Liver (tissue), 9 donors: ENCODE measurements around the gene CNTN2. TPM values are rescaled to one million over a fixed set of nuclear protein-coding genes. Genes with fewer than 3 reads are reported as not detected.
A peak's percentile ranks its signal among the peaks of the same experiment; 100 is the strongest.

Experiments used
- DNase-seq: peaks from one replicate; pipeline ENCODE4 v3.0.0-alpha.2; 2017; ENCODE audit warnings: low spot score
- H3K27ac ChIP-seq, 2 donors: one replicate each; pipeline ENCODE4 v1.7.0; 2013; ENCODE audit warnings: inconsistent platforms in 2 of 2, low read length in 2 of 2, control low read depth in 1 of 2, low read depth in 1 of 2, mild to moderate bottlenecking in 1 of 2
- H3K27me3 ChIP-seq, 4 donors: one replicate each; pipeline versions ENCODE4 v1.6.1 to v1.7.0; 2013; ENCODE audit warnings: low read length in 3 of 4, inconsistent platforms in 1 of 4, mild to moderate bottlenecking in 1 of 4, moderate library complexity in 1 of 4; ENCODE audit not compliant: control insufficient read depth in 4 of 4, insufficient read depth in 4 of 4
- H3K36me3 ChIP-seq, 4 donors: one replicate each; pipeline versions ENCODE4 v1.6.1 to v1.7.0; 2013; ENCODE audit warnings: low read length in 3 of 4, mild to moderate bottlenecking in 3 of 4, low read depth in 1 of 4, moderate library complexity in 1 of 4; ENCODE audit not compliant: control insufficient read depth in 4 of 4, insufficient read depth in 3 of 4
- H3K4me1 ChIP-seq, 4 donors: one replicate each; pipeline versions ENCODE4 v1.6.1 to v1.7.0; 2013; ENCODE audit warnings: low read length in 3 of 4, mild to moderate bottlenecking in 3 of 4, moderate library complexity in 1 of 4; ENCODE audit not compliant: control insufficient read depth in 4 of 4, insufficient read depth in 4 of 4
- H3K4me3 ChIP-seq, 3 donors: one replicate each; pipeline versions ENCODE4 v1.6.1 to v1.7.0; 2013; ENCODE audit warnings: low read length in 3 of 3, control low read depth in 1 of 3, low read depth in 1 of 3, mild to moderate bottlenecking in 1 of 3
- H3K9ac ChIP-seq, 2 donors: one replicate each; pipeline ENCODE4 v1.7.0; 2013; ENCODE audit warnings: low read length in 2 of 2, mild to moderate bottlenecking in 2 of 2, moderate library complexity in 2 of 2, control low read depth in 1 of 2, low read depth in 1 of 2
- H3K9me3 ChIP-seq, 4 donors: one replicate each; pipeline versions ENCODE4 v1.6.1 to v1.7.0; 2013; ENCODE audit warnings: low read length in 3 of 4; ENCODE audit not compliant: control insufficient read depth in 4 of 4
- ATF3 ChIP-seq: IDR thresholded peaks from 2 replicates; pipeline ENCODE4 v1.6.1; 2016; ENCODE audit warnings: antibody characterized with exemption
- CTCF ChIP-seq: fragments of 150-350 bp; IDR thresholded peaks from 2 replicates; pipeline ENCODE4 v1.5.1; 2017; ENCODE audit warnings: improper control_type of control experiment, low read depth, low read length; ENCODE audit not compliant: missing input control
- EGR1 ChIP-seq, 2 donors: IDR thresholded peaks; 2 replicates each; pipeline ENCODE4 v1.6.1; 2016 to 2018; ENCODE audit warnings: antibody characterized with exemption in 2 of 2, low read depth in 2 of 2
- FOXA1 ChIP-seq: IDR thresholded peaks from 2 replicates; pipeline ENCODE4 v1.6.1; 2016; ENCODE audit warnings: antibody characterized with exemption
- FOXA2 ChIP-seq: IDR thresholded peaks from 2 replicates; pipeline ENCODE4 v1.6.1; 2016; ENCODE audit warnings: antibody characterized with exemption
- GABPA ChIP-seq, 2 donors: IDR thresholded peaks in 1 of 2; conservative IDR thresholded peaks in 1 of 2; 2 replicates each; pipeline ENCODE4 v1.6.1; 2016; ENCODE audit warnings: antibody characterized with exemption in 2 of 2, mild to moderate bottlenecking in 1 of 2, moderate library complexity in 1 of 2
- HNF4A ChIP-seq, 2 donors: conservative IDR thresholded peaks; 2 replicates each; pipeline ENCODE4 v1.6.1; 2016; ENCODE audit warnings: antibody characterized with exemption in 2 of 2, mild to moderate bottlenecking in 2 of 2
- HNF4G ChIP-seq: IDR thresholded peaks from 2 replicates; pipeline ENCODE4 v1.6.1; 2016; ENCODE audit warnings: antibody characterized with exemption
- JUND ChIP-seq, 2 donors: IDR thresholded peaks; 2 replicates each; pipeline ENCODE4 v1.6.1; 2016; ENCODE audit warnings: antibody characterized with exemption in 2 of 2
- MAX ChIP-seq: IDR thresholded peaks from 2 replicates; pipeline ENCODE4 v1.6.1; 2016; ENCODE audit warnings: antibody characterized with exemption
- NR2F2 ChIP-seq: IDR thresholded peaks from 2 replicates; pipeline ENCODE4 v1.6.1; 2016; ENCODE audit warnings: antibody characterized with exemption
- RAD21 ChIP-seq, 2 donors: IDR thresholded peaks; 2 replicates each; pipeline ENCODE4 v1.6.1; 2016; ENCODE audit warnings: antibody characterized with exemption in 2 of 2, mild to moderate bottlenecking in 2 of 2
- REST ChIP-seq: IDR thresholded peaks from 2 replicates; pipeline ENCODE4 v1.6.1; 2016; ENCODE audit warnings: antibody characterized with exemption, mild to moderate bottlenecking
- RXRA ChIP-seq, 2 donors: IDR thresholded peaks; 2 replicates each; pipeline ENCODE4 v1.6.1; 2017 to 2018; ENCODE audit warnings: antibody characterized with exemption in 2 of 2, mild to moderate bottlenecking in 1 of 2
- SP1 ChIP-seq: IDR thresholded peaks from 2 replicates; pipeline ENCODE4 v1.6.1; 2018; ENCODE audit warnings: antibody characterized with exemption, mild to moderate bottlenecking
- TAF1 ChIP-seq: conservative IDR thresholded peaks from 2 replicates; pipeline ENCODE4 v1.6.1; 2016; ENCODE audit warnings: antibody characterized with exemption, mild to moderate bottlenecking
- YY1 ChIP-seq: IDR thresholded peaks from 2 replicates; pipeline ENCODE4 v1.6.1; 2016; ENCODE audit warnings: antibody characterized with exemption, mild to moderate bottlenecking
- ZBTB33 ChIP-seq: IDR thresholded peaks from 2 replicates; pipeline ENCODE4 v1.6.1; 2016; ENCODE audit warnings: antibody characterized with exemption
- WGBS: extraction: QIAGEN DNeasy Blood & Tissue Kit; methylation state at CpG from one replicate; pipeline ENCODE4 v1.1.7; 2013; 5-methylcytosine and 5-hydroxymethylcytosine counted together
- polyA plus RNA-seq, 2 donors: library from polyadenylated mRNA; stranded (reverse) in 1 of 2; unstranded in 1 of 2; fragments of 200-250 nt in 1 of 2; fragments of >200 nt in 1 of 2; fragmentation: Nextera tagmentation in 1 of 2; extraction: Ambion mirVana in 1 of 2; gene quantifications; one replicate each; pipeline versions ENCODE4 v1.2.1 to v1.2.3, GENCODE V29; 2013 to 2015
- total RNA-seq, 2 donors: library from RNA; depleted of rRNA; stranded (reverse); fragments of >200 nt; gene quantifications; one replicate each; pipeline ENCODE4 v1.2.3, GENCODE V29; 2014
- donor health status: healthy.
- donor health status: healthy.
- donor health status: healthy.
- donor health status: healthy.
- donor health status: healthy.

CNTN2 gene
- total and polyA plus RNA-seq, 4 donors, result 0.05 to 0.25 (median 0.17) TPM

GRCh38 chr1:205069371-205070125 is 26.5 kb downstream of the CNTN2 start:
- peak; percentile 20 for DNase-seq
- no peak for TF ChIP-seq CTCF
- TF ChIP-seq FOXA1, result no peak
- TF ChIP-seq REST, result no peak
- TF ChIP-seq HNF4A (conservative IDR thresholded peaks at IDR 0.05), result no peak
- TF ChIP-seq NR2F2, result no peak
- TF ChIP-seq MAX, result no peak
- TF ChIP-seq ZBTB33, result no peak
- TF ChIP-seq JUND (IDR thresholded peaks at IDR 0.05), result no peak
- TF ChIP-seq RAD21 (IDR thresholded peaks at IDR 0.05), result no peak
- TF ChIP-seq RXRA (IDR thresholded peaks at IDR 0.05), result no peak
- no peak for TF ChIP-seq EGR1 (IDR thresholded peaks at IDR 0.05; ENCODE audit: low read depth in 2 of 2)
- TF ChIP-seq FOXA2, result no peak
- no peak for TF ChIP-seq HNF4G
- no peak for TF ChIP-seq ATF3
- no peak for TF ChIP-seq YY1
- no peak for TF ChIP-seq TAF1
- no peak for TF ChIP-seq SP1
- no peak for TF ChIP-seq GABPA (IDR thresholded peaks at IDR 0.05 in 1 of 2, conservative IDR thresholded peaks at IDR 0.05 in 1 of 2)
- no peaks in the 10 kb centered on the region for H3K27me3 ChIP-seq
- H3K9ac ChIP-seq, result no peak overlapping the region
- no peak overlapping the region for H3K4me3 ChIP-seq
- no peak overlapping the region for H3K27ac ChIP-seq
- no peaks in the 10 kb centered on the region for H3K4me1 ChIP-seq
- 89% methylated on average over 42 of the region's 42 CpGs for WGBS
- no peaks in the 10 kb centered on the region for H3K9me3 ChIP-seq
- no peaks in the 10 kb centered on the region for H3K36me3 ChIP-seq
